ENCODE data around the gene SNAPC2.
"Not testable (repeated sequence)": the region's sequence is repeated elsewhere in the genome, so short reads cannot be mapped to it uniquely, and the experiment has no call there.

The SNAPC2 gene

GRCh38 chr19:7953060-7953459 lies 32.9 kb downstream of the SNAPC2 start:
- in situ Hi-C loops (cut with MboI; ENCODE audit: low sequenced_read_pairs, unreplicated experiment): no loop called here
- no peak for TF ChIP-seq CTCF (IDR thresholded peaks at IDR 0.05; ENCODE audit: borderline replicate concordance, control extremely low read depth, extremely low read depth, insufficient read depth, missing control alignments)
- DNase-seq (ENCODE audit: low spot score): no peak

- no peak for DNase-seq (ENCODE audit: low spot score)
- in situ Hi-C loops (cut with MboI; ENCODE audit: low sequenced_read_pairs, unreplicated experiment): no loop called here
- TF ChIP-seq CTCF (IDR thresholded peaks at IDR 0.05; ENCODE audit: borderline replicate concordance, control extremely low read depth, extremely low read depth, insufficient read depth, missing control alignments): no peak
Measured at GRCh38 chr19:7953576-7953975, 33.4 kb downstream of the SNAPC2 start.

- no peak for TF ChIP-seq CTCF (IDR thresholded peaks at IDR 0.05; ENCODE audit: borderline replicate concordance, control extremely low read depth, extremely low read depth, insufficient read depth, missing control alignments)
- in situ Hi-C loops (cut with MboI; ENCODE audit: low sequenced_read_pairs, unreplicated experiment): no loop called here
- no peak for DNase-seq (ENCODE audit: low spot score)
Measured at GRCh38 chr19:7955696-7956095, 35.6 kb downstream of the SNAPC2 start.

- in situ Hi-C loops (cut with MboI; ENCODE audit: low sequenced_read_pairs, unreplicated experiment): no loop called here
- TF ChIP-seq CTCF (IDR thresholded peaks at IDR 0.05; ENCODE audit: borderline replicate concordance, control extremely low read depth, extremely low read depth, insufficient read depth, missing control alignments): no peak
- DNase-seq (ENCODE audit: low spot score): no peak
Measured at GRCh38 chr19:7959211-7959610, 39.1 kb downstream of the SNAPC2 start.

- in situ Hi-C loops (cut with MboI; ENCODE audit: low sequenced_read_pairs, unreplicated experiment); DNase-seq (ENCODE audit: low spot score): not testable (repeated sequence)
Measured at GRCh38 chr19:7961082-7961481, 40.9 kb downstream of the SNAPC2 start.

GRCh38 chr19:7961920-7962626 lies 41.9 kb downstream of the SNAPC2 start:
- DNase-seq (ENCODE audit: low spot score): no peak
- no peak for TF ChIP-seq CTCF (IDR thresholded peaks at IDR 0.05; ENCODE audit: borderline replicate concordance, control extremely low read depth, extremely low read depth, insufficient read depth, missing control alignments)
- in situ Hi-C loops (cut with MboI; ENCODE audit: low sequenced_read_pairs, unreplicated experiment): no loop called here

- in situ Hi-C loops (cut with MboI; ENCODE audit: low sequenced_read_pairs, unreplicated experiment): no loop called here
- TF ChIP-seq CTCF (IDR thresholded peaks at IDR 0.05; ENCODE audit: borderline replicate concordance, control extremely low read depth, extremely low read depth, insufficient read depth, missing control alignments): no peak
- no peak for DNase-seq (ENCODE audit: low spot score)
Measured at GRCh38 chr19:7962644-7963268, 42.6 kb downstream of the SNAPC2 start.
